Pons (tissue), 1 donor: ENCODE data around the gene ELFN1.

Experiments
- DNase-seq: peaks from one replicate; pipeline ENCODE4 v3.0.0-alpha.2; 2016; ENCODE audit warnings: low spot score

ELFN1 gene

DNA sequence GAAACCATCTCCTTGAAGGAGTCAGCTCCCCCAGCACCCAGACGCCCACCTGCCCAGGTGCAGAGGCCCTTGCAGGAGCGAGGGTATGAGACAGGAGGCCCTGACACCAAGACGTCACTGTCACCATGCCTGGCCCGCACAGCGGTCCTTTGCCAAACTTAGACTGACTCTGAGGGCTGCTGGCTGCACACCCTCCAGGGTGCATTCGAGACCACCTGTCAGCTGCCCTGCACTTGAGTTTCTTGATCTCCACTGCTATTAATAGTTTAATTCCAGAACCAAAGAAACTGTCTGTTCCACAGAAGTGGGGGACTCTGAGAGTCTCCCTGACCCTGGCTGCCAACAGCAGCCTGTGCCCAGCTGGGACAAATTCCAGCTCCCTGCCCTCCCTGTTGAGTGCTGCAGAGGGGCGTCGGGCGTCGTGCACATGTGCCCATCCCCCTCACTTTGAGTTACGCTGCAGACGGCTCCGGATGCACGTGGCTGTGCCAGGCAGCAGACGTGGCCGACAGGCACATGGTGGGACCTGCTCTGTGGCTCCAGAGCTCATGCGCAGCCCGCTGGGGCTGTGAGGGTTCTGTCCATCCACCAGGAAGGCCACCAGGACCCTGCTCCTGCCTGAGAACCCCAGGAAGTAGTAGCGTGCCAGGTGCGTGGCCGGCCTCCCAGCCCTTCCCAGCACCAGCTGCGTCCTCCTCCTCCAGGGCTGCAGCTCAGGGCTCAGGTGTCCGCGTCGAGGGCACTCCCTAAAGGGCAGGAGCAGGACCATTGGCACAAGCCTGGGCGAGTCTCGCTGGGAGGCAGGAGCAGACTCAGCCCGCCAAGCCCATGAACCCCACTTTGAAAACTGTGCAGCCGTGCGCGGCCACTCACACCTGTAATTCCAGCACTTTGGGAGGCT lies 24.8 kb downstream of the ELFN1 start:
- DNase-seq = no peak

DNA sequence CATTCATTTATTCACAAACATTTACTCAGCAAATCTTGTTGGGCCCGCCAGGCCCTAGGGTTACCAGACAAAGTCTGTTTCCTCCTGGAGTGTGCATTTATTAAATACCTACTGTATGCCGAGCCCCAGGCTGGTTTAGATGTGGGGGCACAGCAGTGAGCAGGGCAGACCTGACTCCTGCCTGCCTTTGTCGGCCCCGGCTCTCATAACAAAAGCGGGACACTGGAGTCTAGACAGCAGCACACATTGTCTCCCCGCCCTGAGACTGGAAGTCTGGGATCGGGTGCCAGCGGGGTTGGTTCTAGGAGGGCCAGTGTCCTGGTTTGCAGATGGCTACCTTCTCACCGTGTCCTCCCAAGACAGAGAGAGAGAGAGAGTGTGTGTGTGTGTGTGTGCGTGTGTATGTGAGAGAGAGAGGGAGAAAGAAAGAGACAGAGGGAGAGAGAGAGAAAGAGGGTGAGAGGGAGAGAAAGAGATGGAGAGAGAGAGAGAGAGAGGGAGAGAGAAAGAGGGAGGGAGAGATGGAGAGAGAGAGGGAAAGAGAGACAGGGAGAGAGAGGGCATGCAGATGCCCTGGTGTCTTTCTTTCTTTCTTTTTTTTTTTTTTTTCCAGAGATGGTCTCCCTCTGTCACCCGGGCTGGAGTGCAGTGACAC lies 25.9 kb downstream of the ELFN1 start:
- DNase-seq = no peak

DNA sequence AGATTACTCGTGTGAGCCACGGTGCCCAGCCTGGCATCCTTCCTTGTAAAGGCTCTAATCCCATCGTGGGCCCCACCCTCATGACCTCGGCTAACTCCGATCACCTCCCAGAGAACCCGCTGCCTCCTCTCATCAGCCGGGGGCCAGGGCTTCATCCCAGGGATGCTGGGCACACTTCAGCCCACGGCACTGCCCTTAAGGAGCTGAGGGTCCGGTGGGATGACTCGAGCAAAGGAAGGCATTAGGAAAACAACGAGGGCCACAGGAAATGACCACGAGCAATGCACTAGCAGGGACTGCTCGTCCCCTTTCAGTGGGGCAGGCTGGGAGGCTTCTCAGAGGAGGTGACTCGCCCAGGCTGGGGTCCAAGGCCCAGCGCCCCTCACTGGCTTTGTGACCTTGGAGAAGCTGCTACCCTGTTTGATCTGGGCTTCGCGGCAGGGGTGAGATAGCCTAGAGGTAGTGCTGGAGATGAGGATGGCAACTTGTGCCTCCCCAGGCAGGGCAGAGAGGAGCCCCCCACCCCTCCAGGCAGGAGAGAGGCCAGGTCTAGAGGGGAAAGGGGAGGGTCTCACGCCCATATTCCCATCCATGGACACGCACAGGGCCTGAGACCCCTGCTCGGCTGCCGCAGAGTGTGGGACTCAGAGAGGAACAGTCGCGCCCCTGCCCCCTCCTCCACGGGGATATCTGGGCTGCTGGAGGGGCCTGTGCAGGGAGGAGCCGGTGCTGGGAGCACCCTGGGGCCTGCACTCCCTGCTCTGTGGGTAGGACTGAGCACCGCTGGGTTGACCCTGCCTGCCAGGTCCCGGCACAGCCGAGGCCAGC lies 26.8 kb downstream of the ELFN1 start:
- no peak for DNase-seq

DNA sequence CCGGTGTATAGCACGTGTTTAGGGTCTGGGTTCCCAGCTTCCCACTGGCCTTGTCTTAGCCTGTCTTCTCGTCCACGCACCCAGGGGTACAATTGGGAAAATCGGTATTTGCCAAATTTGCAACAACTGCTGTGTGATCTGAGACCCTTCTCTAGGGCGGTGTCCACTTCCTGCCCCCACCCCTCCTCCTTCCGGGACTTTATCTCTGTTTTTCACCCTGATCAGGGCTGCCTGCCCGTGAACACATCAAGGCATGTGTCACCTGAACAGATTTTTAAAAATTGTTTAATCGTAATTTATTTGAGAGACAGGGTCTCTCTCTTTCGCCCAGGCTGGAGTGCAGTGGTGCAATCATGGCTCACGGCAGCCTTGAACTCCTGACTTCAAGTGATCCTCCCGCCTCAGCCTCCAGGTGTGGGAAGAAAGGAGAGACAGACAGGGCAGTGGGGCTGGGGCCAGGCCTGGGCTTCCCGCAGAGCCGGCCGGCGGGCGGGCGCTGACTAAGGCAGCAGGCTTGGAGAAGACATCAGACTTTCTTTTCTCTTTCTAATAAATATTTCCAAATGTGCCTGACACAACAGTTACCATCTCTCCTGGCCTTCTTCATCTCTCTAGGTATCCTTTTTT lies 27.5 kb downstream of the ELFN1 start:
- no peak for DNase-seq

DNA sequence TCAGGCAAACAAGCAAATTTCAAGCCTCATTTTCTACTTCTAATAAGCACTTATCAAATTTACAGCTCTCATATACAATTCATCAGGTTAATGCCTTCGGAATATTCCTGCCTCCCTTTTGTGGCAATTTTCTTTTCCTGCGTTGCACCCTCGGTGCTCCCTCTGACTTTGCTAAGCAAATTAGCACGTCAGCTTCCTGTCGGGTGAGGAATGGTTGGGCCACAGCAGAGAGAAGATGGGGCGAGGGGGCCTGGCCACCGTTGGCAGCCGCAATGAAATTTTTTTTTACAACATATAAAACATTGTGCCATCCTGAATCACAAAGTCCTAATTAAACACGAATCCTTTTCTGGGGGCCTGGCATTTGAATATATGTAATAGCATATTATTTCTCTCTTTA lies 28.1 kb downstream of the ELFN1 start:
- DNase-seq = no peak

DNA sequence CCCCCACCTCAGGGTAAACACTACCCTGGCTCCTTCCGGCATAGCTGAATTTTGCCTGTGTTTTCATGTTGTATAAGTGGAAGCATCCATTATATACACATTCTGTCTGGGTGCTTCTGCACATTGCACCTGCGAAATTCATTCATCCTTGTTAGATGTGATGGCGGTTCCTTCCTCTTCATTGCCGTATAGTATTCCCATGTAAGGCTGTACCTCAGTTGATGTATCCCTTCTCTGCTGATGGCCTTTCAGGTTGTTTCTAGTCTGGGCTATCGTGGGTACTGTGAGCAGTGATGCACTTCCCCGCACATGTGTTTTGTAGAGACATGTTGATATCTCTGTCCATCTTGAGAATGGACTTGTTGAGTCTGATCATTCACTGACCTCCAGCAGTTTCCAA lies 28.9 kb downstream of the ELFN1 start:
- DNase-seq = no peak

DNA sequence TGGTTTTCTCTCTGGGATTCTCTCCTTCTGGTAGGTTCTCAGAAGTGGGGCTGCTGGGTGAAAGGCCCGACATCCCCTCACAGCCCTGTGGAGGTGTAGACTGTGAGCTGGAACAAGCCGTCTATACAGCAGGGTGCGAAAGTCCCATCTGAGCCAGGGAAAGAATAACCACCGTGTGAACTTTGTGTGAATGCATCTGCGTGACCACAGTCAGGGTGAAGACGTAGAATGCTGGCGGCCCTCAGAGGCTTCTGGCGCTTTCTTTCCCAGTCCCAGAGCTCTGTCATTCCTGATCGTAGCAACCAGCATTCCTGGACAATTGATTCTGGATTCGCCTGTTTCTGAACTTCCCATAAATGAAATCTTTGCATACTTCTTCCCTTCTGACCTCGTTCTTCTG lies 30.0 kb downstream of the ELFN1 start:
- no peak for DNase-seq

DNA sequence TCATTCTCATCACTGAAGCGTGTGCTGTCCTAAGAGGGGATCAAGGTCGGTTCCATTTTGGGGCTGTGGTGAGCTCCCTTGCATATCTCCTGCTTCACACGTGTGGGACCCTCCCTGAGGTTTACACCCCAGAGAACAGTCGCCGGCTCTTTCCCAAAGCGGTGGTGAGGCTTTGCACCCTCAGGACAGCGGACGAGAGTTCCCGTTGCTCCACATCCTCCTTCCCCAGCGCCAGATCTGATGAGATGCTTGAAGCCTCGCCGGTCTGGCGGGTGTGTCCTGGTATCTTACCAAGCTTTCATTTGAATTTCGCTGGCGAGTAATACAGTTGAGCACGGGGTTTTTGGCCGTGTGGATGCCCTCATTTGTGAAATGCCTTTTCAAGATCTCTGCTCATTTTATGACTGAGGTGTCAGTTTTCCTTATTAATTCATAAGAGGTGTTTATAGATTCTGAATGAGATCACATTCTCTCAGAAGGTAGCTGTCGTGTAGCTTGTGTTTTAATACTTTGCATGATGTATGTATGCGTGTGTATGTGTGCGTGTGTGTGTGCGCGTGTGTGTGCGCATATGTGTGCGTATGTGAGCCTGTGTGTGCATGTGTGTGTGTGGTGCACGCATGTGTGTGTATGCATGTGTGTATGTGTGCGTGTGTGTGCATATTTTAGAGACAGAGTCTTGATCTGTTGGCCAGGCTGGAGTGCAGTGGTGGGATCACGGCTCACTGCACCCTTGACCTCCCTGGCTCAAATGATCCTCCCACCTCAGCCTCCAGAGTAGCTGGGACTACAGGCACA lies 30.7 kb downstream of the ELFN1 start:
- DNase-seq = no peak

DNA sequence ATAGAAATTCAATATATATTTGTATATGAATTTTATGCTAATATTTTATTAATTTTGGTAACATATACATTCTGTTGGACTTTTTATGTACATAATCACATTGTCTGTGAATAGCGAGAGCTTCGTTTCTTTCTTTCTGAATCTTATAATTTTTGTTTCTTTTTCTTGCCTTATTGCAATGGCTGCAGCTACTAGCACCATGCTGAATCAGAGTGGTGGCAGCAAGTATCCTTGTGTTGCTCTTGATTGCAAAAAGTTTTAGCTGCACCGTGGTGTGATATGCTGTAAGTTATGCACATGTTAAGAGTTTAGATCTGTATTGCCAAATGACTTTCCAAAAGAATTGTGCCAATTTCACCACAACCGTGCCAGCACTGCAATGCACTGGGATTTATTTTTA lies 32.6 kb downstream of the ELFN1 start:
- no peak for DNase-seq

DNA sequence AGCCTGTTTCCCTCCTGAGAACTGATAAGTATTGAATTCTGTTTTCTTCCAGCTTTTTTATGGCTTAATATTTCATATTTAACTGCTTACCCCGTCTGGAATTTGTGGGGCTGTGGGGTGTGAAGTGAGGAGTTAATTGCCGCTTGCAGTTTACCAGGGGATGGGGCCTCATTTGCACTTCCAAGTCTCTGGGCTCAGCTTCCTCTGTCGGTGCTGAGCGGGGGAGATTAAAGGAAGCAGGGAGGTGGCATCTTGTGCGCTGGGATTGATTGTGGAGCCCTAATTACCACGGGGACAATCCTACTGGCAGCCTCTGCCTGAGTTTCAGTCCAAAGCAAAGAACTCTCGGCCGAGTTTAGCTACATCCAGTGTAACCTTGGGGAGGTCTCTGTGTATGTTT lies 33.4 kb downstream of the ELFN1 start:
- DNase-seq = no peak

DNA sequence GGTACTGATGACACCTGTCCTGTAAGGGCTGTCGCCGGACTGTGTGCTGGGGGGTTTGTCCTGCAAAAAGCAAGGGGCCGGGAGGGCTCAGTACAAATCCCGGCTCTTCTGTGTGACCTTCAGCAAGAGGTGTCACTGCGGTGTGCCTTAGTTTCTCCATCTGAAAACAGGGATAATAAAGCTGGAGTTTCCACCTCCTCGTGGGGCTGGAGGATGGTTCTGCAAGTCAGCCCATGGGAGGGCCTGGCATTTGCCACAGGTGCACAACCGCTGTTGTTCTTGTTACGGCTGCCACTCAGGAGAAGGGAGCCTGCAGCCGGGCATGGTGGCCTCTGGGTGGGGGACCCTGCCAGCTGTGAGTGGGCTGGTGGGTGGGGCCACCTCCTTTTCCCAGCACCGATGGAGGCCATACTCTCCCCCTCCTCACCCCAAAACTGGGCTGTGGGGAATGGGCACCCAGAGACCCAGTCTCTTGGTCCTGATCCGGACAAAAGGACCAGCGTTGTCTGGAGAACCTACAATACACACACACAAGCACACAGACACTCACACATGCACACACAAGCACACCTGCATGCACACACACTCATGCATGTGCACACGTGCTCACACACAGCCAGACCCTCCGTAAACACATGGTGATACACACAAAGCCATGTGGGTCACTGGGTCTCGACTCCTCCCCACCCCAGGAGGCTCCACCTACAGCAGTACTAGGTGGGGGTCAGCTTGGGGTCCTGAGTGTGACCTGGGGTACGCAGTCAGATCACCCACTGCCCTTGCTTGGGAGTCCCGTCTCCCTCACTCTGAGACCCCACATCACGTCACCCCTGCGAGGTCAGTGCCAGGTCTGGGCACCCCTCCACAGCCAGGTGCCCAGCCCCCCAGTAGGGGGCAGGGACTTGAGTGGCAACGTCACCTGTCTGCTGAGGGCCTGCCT lies 34.1 kb downstream of the ELFN1 start:
- no peak for DNase-seq

DNA sequence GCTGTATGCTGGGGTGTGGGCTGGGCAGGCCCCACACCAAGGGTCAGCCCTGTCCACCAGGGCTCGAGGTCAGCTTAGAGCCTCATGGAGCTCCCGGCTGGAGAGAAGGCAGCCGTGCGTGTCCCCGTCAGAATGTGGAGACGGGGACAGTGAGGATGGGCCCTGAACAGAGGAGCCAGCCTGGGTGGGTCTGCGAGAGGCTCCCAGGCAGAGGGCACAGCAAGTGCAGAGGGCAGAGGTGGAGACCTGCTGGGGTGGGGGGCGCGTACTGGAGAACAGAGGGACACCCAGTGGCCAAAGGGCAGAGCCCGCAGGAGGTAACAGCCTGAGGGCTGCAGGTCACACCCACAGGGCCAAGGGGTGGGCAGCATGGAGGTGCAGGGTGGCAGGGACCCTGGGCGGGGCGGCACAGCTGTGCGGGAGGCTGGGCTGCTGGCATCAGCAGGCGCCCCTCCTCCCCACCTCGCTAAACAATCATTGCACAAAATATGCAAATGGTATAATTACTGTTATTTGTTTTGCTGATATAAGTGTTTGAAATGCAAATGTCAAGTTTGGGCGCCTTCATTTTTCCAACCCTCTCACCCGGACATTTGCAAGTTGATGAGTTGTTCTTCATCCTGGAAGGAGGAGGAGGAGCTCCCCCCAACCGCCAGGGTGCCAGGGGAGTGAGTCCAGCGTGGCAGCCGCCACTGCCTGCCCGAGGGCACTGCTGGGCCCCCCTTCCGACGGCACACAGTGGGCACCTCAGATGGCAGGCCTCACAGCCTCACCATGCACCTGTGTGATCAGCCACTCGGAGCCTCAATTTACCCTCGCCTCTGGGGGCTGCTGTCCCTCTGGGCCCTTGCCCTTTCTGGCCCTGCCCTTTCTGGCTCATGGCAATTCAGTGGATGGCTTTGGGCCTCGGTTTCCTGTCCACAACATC lies 35.0 kb downstream of the ELFN1 start:
- DNase-seq = no peak

DNA sequence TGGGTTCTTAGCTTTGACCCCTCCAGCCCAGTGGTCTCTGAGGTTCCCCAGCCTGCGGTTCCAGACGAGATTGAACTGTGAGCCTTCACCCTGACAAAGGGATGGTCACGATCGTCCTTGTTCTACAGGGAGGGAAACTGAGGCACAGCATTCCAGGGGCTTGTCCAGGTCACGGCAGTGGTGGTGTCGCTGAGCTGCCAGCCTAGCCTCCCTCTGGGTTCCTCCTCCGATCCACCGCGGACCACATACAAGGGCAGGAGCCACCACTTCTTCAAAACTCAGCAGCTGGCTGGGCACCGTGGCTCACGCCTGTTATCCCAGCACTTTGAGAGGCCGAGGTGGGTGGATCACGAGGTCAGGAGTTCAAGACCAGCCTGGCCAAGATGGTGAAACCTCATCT lies 35.8 kb downstream of the ELFN1 start:
- no peak for DNase-seq

DNA sequence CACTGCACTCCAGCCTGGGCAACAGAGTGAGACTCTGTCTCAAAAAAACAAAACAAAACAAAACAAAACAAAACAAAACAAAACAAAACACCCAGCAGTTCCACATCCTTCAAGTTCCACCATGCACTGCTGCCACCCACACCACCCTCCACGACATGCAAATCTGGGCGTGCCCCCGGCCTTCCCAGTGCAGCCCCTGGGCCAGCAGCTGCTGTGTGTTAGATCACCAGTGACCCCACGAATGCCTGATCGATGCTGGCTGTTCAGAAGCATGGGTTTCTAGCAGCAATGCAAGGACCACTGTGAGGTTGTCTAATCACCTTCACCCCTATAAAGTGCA lies 36.3 kb downstream of the ELFN1 start:
- no peak for DNase-seq

DNA sequence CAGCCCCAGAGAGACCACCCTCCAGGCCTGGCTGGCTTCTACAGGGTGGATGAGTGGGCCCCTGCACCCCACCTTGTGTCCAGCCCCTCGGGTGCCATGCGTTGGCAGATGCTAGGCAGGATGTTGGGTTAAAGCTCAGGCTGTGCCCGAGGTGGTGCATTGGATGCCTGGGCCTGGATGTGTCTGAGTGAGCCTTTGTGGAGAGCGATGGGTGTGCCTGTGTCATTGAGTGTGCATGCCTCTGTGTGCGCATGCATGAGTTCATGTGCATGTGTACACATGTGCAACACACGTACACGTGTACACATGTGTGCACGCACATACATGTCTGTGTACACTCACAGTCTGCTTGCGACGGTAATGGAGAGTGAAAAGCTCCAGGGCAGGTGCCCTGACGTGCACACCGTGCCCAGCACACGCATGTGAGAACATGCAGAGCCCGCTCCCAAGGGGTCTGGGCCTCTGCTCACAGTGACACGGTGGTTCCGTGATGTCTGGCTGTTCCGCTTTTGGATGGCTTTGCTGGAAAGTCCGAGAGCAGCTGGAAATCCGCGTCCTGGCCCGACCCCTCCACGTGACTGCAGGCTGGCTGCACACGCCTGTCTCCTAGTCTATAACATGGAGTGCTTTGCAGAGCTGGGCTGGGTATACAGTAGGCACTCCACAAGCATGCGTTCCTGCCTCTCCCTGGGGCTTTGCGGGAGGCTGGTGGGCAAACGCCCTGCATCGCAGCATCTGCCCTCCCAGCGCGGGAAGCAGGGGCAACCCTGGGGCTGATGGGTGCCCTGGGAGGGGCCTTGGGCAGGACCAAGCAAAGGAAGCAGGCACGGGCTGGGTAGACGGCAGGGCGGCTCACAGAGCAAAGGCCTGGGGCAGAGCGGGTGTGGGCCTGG lies 36.9 kb downstream of the ELFN1 start:
- DNase-seq = no peak

DNA sequence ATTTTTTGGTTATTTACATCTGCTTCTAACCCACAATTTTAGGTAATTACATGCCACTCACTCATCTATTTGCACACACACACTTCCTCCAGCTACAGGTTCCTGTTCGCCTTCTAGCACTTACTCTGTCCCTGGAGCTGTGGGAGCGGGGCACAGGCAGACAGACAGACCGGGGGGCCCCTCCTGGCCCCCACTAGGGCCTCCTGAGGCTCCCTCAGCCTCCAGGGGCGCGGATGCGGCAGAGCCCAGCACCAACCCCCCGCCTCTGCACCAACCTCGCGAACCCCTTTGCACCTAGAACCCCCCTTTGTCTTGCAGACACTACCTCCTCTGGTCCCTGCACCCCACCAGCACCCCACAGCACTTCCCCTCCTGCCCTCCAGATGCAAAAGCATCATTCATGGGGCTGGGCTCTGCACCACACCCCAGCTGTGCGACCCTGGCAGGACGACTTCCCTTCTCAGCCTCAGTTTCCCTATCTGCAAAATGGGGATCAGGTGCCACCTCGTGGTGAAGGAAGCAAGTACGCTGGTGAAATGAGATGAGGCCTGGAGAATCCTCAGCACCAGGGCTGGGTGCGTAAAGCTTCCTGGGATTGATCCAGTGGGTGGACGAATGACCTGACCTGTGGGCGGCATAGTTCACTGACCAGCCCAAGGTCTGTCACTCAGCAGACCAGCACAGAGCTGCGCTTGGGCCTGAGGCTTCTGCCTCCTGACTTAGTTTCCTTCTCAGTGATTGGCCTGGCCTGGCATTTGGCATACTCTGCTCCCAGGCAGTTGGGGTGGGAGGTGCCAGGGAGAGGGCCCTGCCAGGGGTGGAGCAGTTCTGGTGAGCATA lies 37.9 kb downstream of the ELFN1 start:
- no peak for DNase-seq

DNA sequence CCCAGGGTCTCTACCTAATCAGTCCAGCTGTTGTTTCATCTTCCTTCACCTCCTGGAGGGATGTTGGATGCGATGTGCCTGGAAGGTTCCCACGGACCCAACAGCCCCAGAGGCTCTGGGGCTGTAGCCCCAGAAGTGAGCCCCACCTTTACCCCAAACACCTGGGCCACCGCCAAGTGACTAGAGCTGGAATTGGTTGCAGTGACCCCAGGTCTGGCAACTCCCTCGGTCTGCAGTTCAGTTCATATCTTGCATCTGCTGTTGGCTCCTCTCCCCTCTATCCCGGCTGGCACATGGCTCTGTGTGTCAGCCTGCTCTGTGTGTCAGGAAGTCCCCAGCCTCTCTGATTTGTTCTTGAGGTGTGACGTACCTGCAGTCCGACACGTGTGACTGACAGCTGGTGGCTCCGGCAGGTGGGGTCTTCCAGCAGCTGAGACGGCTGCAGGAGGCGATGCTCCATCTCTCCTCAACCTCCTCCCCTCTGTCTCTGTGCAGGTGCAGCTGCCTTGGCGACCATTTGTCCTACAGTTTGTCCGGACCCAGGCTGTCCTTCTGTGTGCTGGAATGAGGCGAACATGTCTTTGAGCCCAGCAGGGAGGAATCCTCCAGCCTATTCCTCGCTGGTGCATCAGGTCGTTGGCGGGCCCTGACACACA lies 38.6 kb downstream of the ELFN1 start:
- no peak for DNase-seq
